Activated naive CD4-positive, alpha-beta T cell treated with anti-CD3 and anti-CD28 coated beads, Interleukin-2, amount 50 U/mL, for 16 hours (primary cell): Measurements from ENCODE around the gene SHISAL1.

ENCODE experiments used
- DNase-seq: peaks from one replicate; pipeline ENCODE4 v3.0.0-alpha.2; 2020

The SHISAL1 gene

DNA sequence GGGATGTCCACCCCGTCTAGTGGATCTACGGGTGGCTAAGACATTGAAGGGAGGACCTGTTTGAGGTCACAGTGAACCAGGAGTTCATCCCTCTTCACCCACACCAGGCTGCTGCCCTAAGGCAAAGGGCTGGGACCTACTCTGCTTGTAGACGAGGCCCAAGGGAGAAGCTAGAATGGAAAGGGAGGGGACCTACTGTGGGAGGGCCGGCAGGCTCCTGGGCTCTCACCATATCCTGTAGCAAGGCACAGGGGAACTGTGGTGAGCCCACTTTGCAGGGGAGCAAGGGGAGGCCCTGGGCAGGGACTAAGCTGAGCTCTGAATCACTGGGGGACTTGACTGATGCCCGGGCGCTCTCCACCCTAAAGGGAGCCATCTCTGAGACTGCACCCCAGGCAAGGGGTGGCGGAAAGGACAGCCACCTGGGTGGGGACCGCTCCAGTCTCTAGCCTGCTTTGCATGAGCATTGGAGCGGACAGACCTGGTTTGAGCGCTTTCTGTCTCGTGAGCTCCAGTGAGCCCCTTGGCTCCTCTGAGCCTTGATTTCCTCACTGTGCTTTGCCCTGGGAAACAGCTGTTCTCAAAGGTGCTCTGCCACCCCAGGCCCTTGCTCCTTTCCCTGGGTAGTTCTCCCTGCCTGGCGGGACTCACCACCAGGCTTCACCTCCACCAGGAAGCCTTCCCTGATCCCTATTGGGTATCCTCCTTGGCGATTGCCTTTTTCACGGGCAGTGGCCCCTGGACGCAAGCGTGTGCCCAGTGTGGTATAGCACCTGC, 107.8 kb downstream of the SHISAL1 start:
- DNase-seq, result no peak

DNA sequence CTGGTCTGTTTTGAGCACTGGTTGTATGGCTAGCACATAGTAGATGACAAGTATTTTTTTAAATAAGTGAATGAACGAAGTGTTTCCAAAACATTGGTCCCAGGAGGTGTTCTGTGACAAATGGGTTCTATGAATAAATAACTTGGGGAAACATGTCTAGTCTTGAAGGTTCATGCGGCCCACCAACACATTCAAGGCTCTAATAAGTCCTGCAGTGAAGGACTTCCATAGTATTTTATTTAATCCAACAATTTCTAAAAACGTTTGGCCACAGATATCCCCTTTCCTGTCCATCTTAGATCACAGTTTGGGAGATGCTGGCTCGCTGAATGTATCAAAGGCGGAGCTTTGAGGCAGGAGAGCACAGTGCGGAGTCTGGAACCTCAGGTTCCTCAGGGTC, 109.5 kb downstream of the SHISAL1 start:
- DNase-seq, result no peak

DNA sequence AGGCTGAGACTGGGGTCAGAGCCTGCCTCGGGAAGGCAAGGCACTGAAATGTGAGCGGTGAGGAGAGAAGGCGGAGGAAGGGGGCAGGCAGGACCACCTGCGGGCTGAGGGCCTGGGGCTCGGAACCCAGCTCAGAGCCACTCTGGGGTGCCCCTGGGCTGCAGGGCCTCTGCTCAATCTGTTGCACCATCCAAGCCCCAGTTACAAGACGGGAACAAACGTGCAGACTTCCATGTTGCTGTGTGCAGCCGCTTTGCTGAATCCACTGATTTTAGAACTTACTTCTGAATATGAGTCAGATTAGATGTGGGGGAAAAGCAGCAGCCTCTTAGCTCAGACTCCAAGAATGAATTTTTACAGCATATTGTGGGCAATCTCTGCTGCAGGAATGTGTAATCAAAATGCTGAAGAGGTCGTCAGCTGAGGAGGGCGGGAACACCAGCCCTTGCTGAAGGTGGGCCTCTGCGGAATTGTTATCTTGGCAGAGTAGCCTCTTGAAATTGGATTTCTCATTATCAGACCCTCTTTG, 110.4 kb downstream of the SHISAL1 start:
- DNase-seq, result no peak

DNA sequence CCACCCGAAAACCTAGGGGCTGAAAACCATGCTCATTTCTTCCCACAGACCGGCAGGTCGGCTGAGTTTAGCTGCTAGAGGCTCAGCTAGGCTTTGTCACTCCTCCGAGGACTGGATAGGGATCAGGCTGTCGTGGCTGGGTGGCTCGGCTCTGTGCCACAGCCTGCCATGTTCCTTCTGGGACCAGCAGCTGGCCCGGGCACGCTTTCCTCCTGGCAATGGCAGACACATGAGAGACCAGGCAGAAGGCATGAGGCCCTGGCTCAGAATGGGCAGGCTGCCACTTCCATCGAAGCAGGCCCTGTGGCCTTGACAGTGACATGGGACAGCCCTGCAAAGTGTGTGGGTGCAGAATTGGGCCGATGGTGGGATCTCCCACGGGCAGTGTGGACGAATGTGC, 111.1 kb downstream of the SHISAL1 start:
- no peak for DNase-seq

DNA sequence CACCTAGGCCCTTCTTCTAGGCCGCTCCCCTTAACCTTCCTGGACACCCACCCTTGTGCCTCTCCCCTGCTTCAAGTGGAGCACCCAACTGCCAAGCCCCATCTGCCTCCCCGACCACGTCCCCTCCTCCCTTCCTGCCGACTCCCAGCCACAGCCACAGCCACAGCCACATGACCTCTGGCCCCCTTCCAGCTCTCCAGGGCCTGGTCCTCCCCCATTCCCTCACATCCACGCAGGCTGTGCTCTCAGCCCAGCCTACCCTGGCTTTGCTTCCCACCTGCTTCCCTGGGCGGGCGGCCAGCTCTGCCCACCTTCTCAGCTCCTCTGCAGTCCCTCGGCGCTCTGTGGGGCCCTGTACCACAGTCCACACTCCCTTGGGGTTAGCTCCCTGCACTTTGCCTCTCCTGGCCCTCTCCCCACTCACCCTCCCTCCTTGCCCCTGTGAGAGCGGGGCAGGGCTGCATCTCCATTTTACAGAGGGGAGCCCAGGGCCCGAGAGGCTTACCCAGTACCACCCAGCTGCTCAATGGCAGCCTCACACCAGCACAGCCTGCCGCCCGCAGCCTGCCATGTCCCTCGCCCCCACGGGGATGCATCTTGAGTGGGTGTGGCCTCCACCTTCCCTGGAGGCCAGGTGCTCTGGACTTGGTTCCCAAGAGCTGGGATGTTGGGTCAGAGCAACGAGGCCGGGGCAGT, 111.7 kb downstream of the SHISAL1 start:
- no peak for DNase-seq

DNA sequence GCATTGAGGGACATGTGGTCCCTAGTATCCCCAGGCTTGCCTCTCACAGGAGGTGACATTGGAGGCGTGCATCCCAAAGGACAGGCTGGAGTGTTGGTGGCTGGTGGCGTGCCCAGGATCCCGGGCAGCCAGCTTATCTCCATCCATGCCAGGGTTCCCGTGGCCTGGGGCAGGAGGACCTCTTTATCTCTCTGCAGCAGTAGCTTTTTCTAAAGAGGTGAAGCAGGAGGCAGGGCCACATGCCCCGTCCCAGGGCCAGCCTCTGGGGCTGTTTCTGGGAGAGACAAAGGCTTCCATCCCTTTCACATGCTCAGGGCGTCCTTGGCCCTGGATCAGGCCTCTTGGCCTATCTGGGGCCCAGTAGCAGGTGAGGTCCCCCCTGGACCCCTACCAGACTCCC, 112.3 kb downstream of the SHISAL1 start:
- no peak for DNase-seq

DNA sequence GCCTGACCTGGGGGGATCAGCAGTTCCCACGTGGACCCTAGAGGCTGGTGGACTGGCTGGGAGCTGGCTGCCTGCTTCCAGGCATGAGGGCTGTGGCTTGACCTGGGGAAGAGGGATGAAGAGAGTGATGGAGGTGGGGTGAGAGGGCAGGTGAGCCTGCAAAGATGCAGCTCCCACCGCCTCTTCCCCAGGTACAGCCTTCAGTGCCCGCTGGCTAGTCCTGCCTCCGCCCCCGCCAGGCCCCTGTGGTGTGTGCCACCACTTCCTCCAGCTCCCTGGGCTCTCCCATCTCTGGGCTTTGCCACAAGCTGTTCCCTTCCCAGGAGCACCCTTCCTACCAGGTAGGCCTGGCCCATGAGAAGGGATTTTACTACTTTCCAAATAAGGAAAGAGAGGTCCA, 112.9 kb downstream of the SHISAL1 start:
- DNase-seq, result no peak

DNA sequence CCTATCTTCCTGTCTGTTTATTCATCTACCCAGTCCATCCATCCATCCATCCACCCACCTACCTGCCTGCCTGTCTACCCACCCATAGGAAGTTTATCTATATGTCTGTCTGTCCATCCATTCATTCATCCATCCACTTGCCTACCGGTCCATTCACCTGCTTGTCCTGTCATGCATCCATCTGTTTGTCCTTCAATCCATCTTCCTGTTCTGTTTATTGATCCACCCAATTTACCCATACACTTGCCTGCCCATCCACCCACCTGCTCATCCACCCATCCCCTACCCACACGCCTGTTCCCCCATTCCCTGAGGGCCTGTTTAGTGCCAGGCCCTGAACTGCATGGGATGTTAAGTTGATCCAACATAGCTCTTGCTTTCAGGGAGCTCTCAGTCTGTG, 113.6 kb downstream of the SHISAL1 start:
- DNase-seq, result no peak

DNA sequence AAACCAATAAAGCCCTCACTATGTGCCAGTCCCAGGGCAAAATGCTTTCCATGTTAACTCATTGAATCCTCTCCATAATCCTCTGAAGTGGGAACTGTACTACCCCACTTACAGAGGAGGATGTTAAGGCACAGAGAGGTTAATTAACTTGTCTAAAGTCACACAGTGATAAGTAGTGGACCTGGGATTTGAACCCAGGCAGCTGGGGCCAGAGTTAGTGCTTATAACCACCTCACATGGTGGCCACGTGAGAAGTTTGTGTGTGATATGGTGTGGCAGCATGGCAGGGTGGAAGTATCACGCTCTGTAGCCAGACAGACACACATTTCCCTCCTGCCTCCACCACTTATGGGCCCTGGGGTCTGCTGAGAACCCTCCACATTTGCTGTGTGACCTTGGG, 115.5 kb downstream of the SHISAL1 start:
- no peak for DNase-seq

DNA sequence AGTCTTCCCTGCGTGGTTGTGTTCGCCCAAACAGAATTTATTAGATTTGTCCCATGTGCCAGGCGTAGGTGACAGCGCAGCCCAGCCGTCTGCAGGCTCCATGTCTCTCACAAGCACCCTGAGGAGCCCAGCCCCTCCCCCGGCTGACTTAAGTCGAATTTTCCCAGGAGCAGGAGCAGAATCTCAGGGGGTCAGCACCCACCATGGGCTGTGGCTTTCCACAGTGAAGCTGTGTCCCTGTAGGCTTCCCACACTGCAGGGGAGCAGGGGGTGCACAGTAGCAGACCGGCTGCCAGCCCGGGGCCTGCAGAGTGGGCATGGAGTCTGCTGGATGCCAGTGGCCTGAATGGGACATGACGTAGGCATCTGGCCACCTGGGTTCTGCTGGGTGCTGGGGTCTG, 116.0 kb downstream of the SHISAL1 start:
- DNase-seq, result no peak

DNA sequence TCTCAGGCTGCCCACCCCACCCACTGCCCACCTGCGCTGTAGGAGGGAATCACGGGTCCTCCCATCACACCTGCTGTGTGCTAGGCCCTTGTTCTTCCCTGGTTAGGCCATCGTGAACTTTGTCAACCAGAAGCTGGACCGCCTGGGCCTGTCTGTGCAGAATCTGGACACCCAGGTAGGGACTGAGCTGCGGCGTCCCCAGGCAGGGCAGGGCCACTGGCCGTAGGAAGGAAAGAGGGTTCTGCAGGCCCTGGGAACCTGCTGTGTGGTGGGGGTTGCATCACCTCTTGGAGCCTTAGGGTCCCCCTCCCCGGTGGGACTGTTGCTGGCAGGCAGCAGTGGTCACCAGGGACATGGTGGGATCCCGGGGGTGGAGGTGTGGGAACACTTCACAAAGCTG, 116.5 kb downstream of the SHISAL1 start:
- DNase-seq, result no peak

DNA sequence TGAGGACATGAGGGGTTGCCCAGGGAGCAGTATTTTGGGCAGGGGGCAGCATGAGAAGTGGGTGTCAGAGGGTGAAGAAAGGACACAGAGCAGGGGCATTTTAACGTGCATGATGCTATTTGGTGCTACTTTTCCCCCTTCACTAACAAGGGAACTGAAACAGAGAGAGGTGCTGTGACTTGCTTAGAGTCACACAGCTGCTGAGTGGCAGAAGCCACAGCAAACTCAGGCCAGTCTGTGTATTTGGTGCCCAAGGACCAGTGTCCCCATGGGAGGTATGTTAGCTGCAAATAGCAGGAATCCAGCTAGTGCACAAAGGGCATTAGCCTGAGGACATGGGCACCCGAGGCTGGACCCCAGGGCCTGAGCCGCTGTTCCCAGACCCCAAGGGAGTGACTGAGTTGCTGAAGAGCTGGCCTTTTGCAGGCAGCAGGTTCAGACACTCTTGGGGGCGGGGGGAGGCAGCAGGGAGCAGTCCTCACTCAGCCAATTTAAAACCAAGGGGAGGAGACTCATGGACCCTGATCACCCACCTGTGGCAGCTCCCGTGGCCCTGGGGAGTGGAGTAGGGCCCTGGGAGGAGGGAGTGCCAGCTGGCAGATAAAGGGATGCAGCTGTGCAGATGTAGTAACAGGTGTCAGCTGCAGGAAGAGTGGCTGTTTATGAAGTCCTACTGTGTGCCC, 117.4 kb downstream of the SHISAL1 start:
- no peak for DNase-seq

DNA sequence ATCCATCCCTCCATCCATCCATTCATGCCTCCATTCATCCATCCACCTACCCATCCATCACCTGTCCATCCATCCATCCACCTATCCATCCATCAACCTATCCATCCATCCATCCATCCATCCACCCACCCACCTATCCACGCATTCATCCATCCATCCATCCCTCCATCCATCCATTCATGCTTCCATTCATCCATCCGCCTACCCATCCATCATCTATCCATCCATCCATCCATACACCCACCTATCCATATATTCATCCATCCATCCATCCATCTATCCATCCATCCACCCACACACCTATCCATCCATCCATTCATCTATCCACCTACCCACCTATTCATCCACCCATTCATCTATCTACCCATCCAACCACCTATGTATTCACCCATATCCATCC, 118.2 kb downstream of the SHISAL1 start:
- no peak for DNase-seq
